IMR-90 (cell line): ENCODE measurements around the gene GPC6. TPM values are rescaled to one million over a fixed set of nuclear protein-coding genes. Genes with fewer than 3 reads are reported as not detected.

Source experiments
- ATAC-seq: fragments of 200-7000 bp; cut with Tn5 transposase; 2 replicates; pipeline ENCODE4 v1.9.1; 2020; ENCODE audit warnings: low read depth, mild to moderate bottlenecking, moderate library complexity
- BruUV-seq: library from RNA; stranded (reverse); fragments of 400-500 nt; replicated peaks from 2 replicates; lab custom pipeline; 2021; lab: Mats Ljungman, UMichigan
- CTCF ChIA-PET: fragments of 300-600 bp; formaldehyde crosslinking; extraction: SDS; loops from one replicate; lab custom pipeline; 2021; ENCODE audit warnings: antibody characterized with exemption; lab: Yijun Ruan, JAX
- POLR2A ChIA-PET: fragments of 300-600 bp; sonication (Branson Sonifier 250); formaldehyde crosslinking; loops from one replicate; lab custom pipeline; 2022; ENCODE audit warnings: antibody characterized with exemption; ENCODE audit not compliant: unreplicated experiment; lab: Charles Lee
- DNase-seq: peaks from one replicate; pipeline ENCODE4 v3.0.0; 2013
- H2AFZ ChIP-seq: replicated peaks from 2 replicates; pipeline ENCODE3; 2013; ENCODE audit warnings: low read length, mild to moderate bottlenecking; ENCODE audit not compliant: poor library complexity
- H2AK5ac ChIP-seq: 2 replicates; pipeline ENCODE4 v1.6.1; 2013; ENCODE audit warnings: low read depth, low read length, inconsistent platforms
- H2AK9ac ChIP-seq: replicated peaks from 2 replicates; pipeline ENCODE3; 2013; ENCODE audit warnings: mild to moderate bottlenecking, low read depth, low read length, moderate library complexity; ENCODE audit not compliant: poor library complexity
- H2BK120ac ChIP-seq: 2 replicates; pipeline ENCODE4 v1.6.1; 2013; ENCODE audit warnings: low read depth, low read length, inconsistent platforms
- H2BK15ac ChIP-seq: 3 replicates; pipeline ENCODE4 v1.6.1; 2013; ENCODE audit warnings: low read depth, low read length, inconsistent platforms
- H2BK20ac ChIP-seq: 2 replicates; pipeline ENCODE4 v1.6.1; 2013; ENCODE audit warnings: low read depth, mild to moderate bottlenecking, inconsistent platforms, low read length, moderate library complexity
- H2BK5ac ChIP-seq: 2 replicates; pipeline ENCODE4 v1.6.1; 2013; ENCODE audit warnings: mild to moderate bottlenecking, low read depth, low read length, inconsistent platforms; ENCODE audit not compliant: poor library complexity, severe bottlenecking
- H3K14ac ChIP-seq: replicated peaks from 2 replicates; pipeline ENCODE4 v1.6.1; 2013; ENCODE audit warnings: low read depth, low read length, inconsistent platforms
- H3K18ac ChIP-seq: 2 replicates; pipeline ENCODE4 v1.6.1; 2013; ENCODE audit warnings: low read depth, low read length, control low read depth
- H3K23ac ChIP-seq: 2 replicates; pipeline ENCODE4 v1.6.1; 2013; ENCODE audit warnings: low read depth, low read length, inconsistent platforms
- H3K27ac ChIP-seq: 2 replicates; pipeline ENCODE4 v1.5.1; 2013; ENCODE audit warnings: mild to moderate bottlenecking, control low read depth, low read length; ENCODE audit not compliant: insufficient read depth
- H3K27me3 ChIP-seq: 2 replicates; pipeline ENCODE4 v1.6.1; 2013; ENCODE audit warnings: low read length; ENCODE audit not compliant: control insufficient read depth, insufficient read depth
- H3K36me3 ChIP-seq: 2 replicates; pipeline ENCODE4 v1.6.1; 2013; ENCODE audit warnings: low read length, mixed read lengths; ENCODE audit not compliant: control insufficient read depth, insufficient read depth
- H3K4ac ChIP-seq: 2 replicates; pipeline ENCODE4 v1.6.1; 2013; ENCODE audit warnings: low read depth, low read length, inconsistent platforms
- H3K4me1 ChIP-seq: 2 replicates; pipeline ENCODE4 v1.6.1; 2013; ENCODE audit warnings: low read length, mixed read lengths; ENCODE audit not compliant: control insufficient read depth, insufficient read depth
- H3K4me2 ChIP-seq: 2 replicates; pipeline ENCODE4 v1.6.1; 2013; ENCODE audit warnings: low read depth, mild to moderate bottlenecking, control low read depth, low read length, moderate library complexity
- H3K4me3 ChIP-seq: 2 replicates; pipeline ENCODE4 v1.5.1; 2013; ENCODE audit warnings: low read depth, mild to moderate bottlenecking, control low read depth, low read length, moderate library complexity; ENCODE audit not compliant: insufficient read depth
- H3K56ac ChIP-seq: 2 replicates; pipeline ENCODE4 v1.6.1; 2013; ENCODE audit warnings: low read length, inconsistent platforms; ENCODE audit not compliant: insufficient read depth; ENCODE audit errors: extremely low read depth
- H3K79me1 ChIP-seq, 2 experiments: 2 replicates each; pipeline ENCODE4 v1.6.1; 2013; ENCODE audit warnings: low read length in 2 of 2, inconsistent platforms in 1 of 2, low read depth in 1 of 2
- H3K9ac ChIP-seq: 2 replicates; pipeline ENCODE4 v1.6.1; 2013; ENCODE audit warnings: low read depth, low read length, control low read depth
- H3K9me1 ChIP-seq: 2 replicates; pipeline ENCODE4 v1.6.1; 2013; ENCODE audit warnings: low read length, inconsistent platforms; ENCODE audit not compliant: insufficient read depth
- H3K9me3 ChIP-seq: 2 replicates; pipeline ENCODE4 v1.6.1; 2013; ENCODE audit warnings: low read length; ENCODE audit not compliant: control insufficient read depth, insufficient read depth
- H4K20me1 ChIP-seq: 2 replicates; pipeline ENCODE4 v1.6.1; 2013; ENCODE audit warnings: low read length, inconsistent platforms; ENCODE audit not compliant: insufficient read depth
- H4K5ac ChIP-seq: 2 replicates; pipeline ENCODE4 v1.6.1; 2013; ENCODE audit warnings: mild to moderate bottlenecking, low read depth, low read length, control low read depth
- H4K8ac ChIP-seq, 2 experiments: 2 replicates each; pipeline ENCODE4 v1.6.1; 2013; ENCODE audit warnings: low read depth in 2 of 2, low read length in 2 of 2, control low read depth in 1 of 2, inconsistent platforms in 1 of 2
- H4K91ac ChIP-seq: 2 replicates; pipeline ENCODE4 v1.6.1; 2013; ENCODE audit warnings: low read depth, low read length, inconsistent platforms; ENCODE audit not compliant: insufficient read depth
- BHLHE40 ChIP-seq: fragments of 150-350 bp; IDR thresholded peaks from 2 replicates; pipeline ENCODE4 v1.6.1; 2016; ENCODE audit warnings: mild to moderate bottlenecking, low read depth, low read length
- CEBPB ChIP-seq: IDR thresholded peaks from 2 replicates; pipeline ENCODE4 v1.6.1; 2012; ENCODE audit warnings: low read depth, low read length, improper control_type of control experiment
- CHD1 ChIP-seq: IDR thresholded peaks from 2 replicates; pipeline ENCODE4 v1.6.1; 2012; ENCODE audit warnings: low read depth, low read length, improper control_type of control experiment
- CTCF ChIP-seq: conservative IDR thresholded peaks from 2 replicates; pipeline ENCODE4 v1.5.1; 2012; ENCODE audit warnings: mild to moderate bottlenecking, low read depth, low read length, improper control_type of control experiment
- ELK1 ChIP-seq: fragments of 150-350 bp; IDR thresholded peaks from 2 replicates; pipeline ENCODE4 v1.6.1; 2016; ENCODE audit warnings: low read depth, mild to moderate bottlenecking, low read length, moderate library complexity, borderline replicate concordance
- FOS ChIP-seq: fragments of 150-350 bp; IDR thresholded peaks from 2 replicates; pipeline ENCODE4 v1.6.1; 2016; ENCODE audit warnings: low read depth, low read length
- MAFK ChIP-seq: IDR thresholded peaks from 2 replicates; pipeline ENCODE4 v1.6.1; 2012; ENCODE audit warnings: low read depth, low read length, improper control_type of control experiment
- MAZ ChIP-seq: IDR thresholded peaks from 2 replicates; pipeline ENCODE4 v1.6.1; 2012; ENCODE audit warnings: low read depth, mild to moderate bottlenecking, low read length, improper control_type of control experiment, moderate library complexity, borderline replicate concordance
- MXI1 ChIP-seq: IDR thresholded peaks from 2 replicates; pipeline ENCODE4 v1.6.1; 2012; ENCODE audit warnings: low read depth, mild to moderate bottlenecking, low read length, moderate library complexity, borderline replicate concordance
- NFE2L2 ChIP-seq: fragments of 150-350 bp; IDR thresholded peaks from 2 replicates; pipeline ENCODE4 v1.6.1; 2016; ENCODE audit warnings: low read depth, mild to moderate bottlenecking, low read length
- POLR2A ChIP-seq: IDR thresholded peaks from 2 replicates; pipeline ENCODE4 v1.6.1; 2012; ENCODE audit warnings: mild to moderate bottlenecking, low read depth, low read length
- RAD21 ChIP-seq: IDR thresholded peaks from 2 replicates; pipeline ENCODE4 v1.6.1; 2012; ENCODE audit warnings: low read length, improper control_type of control experiment
- RCOR1 ChIP-seq: IDR thresholded peaks from 2 replicates; pipeline ENCODE4 v1.6.1; 2012; ENCODE audit warnings: mild to moderate bottlenecking, low read length, improper control_type of control experiment; ENCODE audit not compliant: insufficient replicate concordance
- RFX5 ChIP-seq: IDR thresholded peaks from 2 replicates; pipeline ENCODE4 v1.8.0; 2012; ENCODE audit warnings: low read depth, mild to moderate bottlenecking, low read length, moderate library complexity
- SMC3 ChIP-seq: fragments of 150-350 bp; IDR thresholded peaks from 2 replicates; pipeline ENCODE4 v1.6.1; 2016; ENCODE audit warnings: low read depth, mild to moderate bottlenecking, antibody characterized with exemption, low read length, moderate library complexity
- USF2 ChIP-seq: fragments of 150-350 bp; IDR thresholded peaks from 2 replicates; pipeline ENCODE4 v1.6.1; 2017; ENCODE audit warnings: mild to moderate bottlenecking, antibody characterized with exemption, low read length, low read depth
- WGBS, 2 experiments: methylation state at CpG; one replicate each; pipeline versions ENCODE4 v1.1.5 to v1.1.7; 2013; ENCODE audit warnings: missing lambda C conversion rate in 2 of 2; ENCODE audit not compliant: insufficient read length in 1 of 2; ENCODE audit errors: extremely low coverage in 2 of 2; 5-methylcytosine and 5-hydroxymethylcytosine counted together
- dilution Hi-C: fragments of 300-500 bp; cut with HindIII; formaldehyde crosslinking; loops from one replicate; pipeline ENCODE4 v1.14.3; 2018; ENCODE audit warnings: low sequenced_read_pairs; ENCODE audit not compliant: unreplicated experiment
- in situ Hi-C: fragments of 300-500 bp; cut with MboI; formaldehyde crosslinking; loops from 3 replicates; pipeline ENCODE4 v1.14.3; 2019; ENCODE audit warnings: low sequenced_read_pairs, inconsistent platforms, mixed read lengths
- intact Hi-C: fragments of 100-400 bp; cut with micrococcal nuclease; formaldehyde crosslinking; loops from 2 replicates; pipeline ENCODE4 v1.10.0; 2022
- polyA plus RNA-seq, 3 experiments: library from polyadenylated mRNA; depleted of rRNA; stranded (reverse); fragments of >200 nt; gene quantifications; 2 replicates each; pipeline ENCODE4 v1.2.3, GENCODE V29; 2012; ENCODE audit warnings: low replicate concordance in 1 of 3
- total RNA-seq: library from RNA; depleted of rRNA; stranded (reverse); fragments of >200 nt; gene quantifications from 2 replicates; pipeline ENCODE4 v1.2.3, GENCODE V29; 2012

Gene GPC6
- total and polyA plus RNA-seq, 2 of the 4 experiments (the other 2 are of a cell fraction) = 14.9 to 39.4 TPM

- no peak for TF ChIP-seq FOS
- no peak for TF ChIP-seq POLR2A
- TF ChIP-seq USF2 = no peak
- TF ChIP-seq BHLHE40 = no peak
- TF ChIP-seq RAD21 = no peak
- TF ChIP-seq CEBPB = no peak
- TF ChIP-seq NFE2L2 = no peak
- TF ChIP-seq ELK1 = no peak
- no peak for TF ChIP-seq RCOR1
- TF ChIP-seq SMC3 = no peak
- TF ChIP-seq CHD1 = no peak
- no peak for TF ChIP-seq RFX5
- TF ChIP-seq MAZ = no peak
- no peak for TF ChIP-seq MXI1
- TF ChIP-seq MAFK = no peak
- no peak for TF ChIP-seq CTCF
- no peaks in the 10 kb centered on the region for H3K9me3 ChIP-seq
- ChIA-PET POLR2A (no interaction called here), CTCF (interaction anchor here (1.1 kb wide), 1 partner anchor 33 kb away, joined by 3 read pairs; no protein-coding TSS in a partner anchor)
- H3K36me3 ChIP-seq = no peaks in the 10 kb centered on the region
- no peak overlapping the region for H3K4me2 ChIP-seq
- H4K20me1 ChIP-seq = no peaks in the 10 kb centered on the region
- no peaks in the 10 kb centered on the region for H3K9me1 ChIP-seq
- H3K4ac ChIP-seq = no peak overlapping the region
- H3K56ac ChIP-seq = no peak overlapping the region
- BruUV-seq = no TSS peak
- H3K18ac ChIP-seq = no peak overlapping the region
- H4K5ac ChIP-seq = no peak overlapping the region
- dilution Hi-C loops (no loop called here), intact Hi-C loops (loop anchor here (5.0 kb wide), 1 partner anchor 896 kb away; the partner anchor contains the start of gene GPC6), in situ Hi-C loops (no loop called here)
- ATAC-seq (no peak), DNase-seq (no peak)
- H2BK120ac ChIP-seq = no peak overlapping the region
- no peak overlapping the region for H3K9ac ChIP-seq
- no peak overlapping the region for H2BK15ac ChIP-seq
- H2BK5ac ChIP-seq = no peak overlapping the region
- no peaks in the 10 kb centered on the region for H3K4me1 ChIP-seq
- H4K8ac ChIP-seq = no peak overlapping the region
- H3K14ac ChIP-seq = no peak overlapping the region
- H2AK5ac ChIP-seq = no peak overlapping the region
- no peak overlapping the region for H3K4me3 ChIP-seq
- no peaks in the 10 kb centered on the region for H3K27me3 ChIP-seq
- no peak overlapping the region for H2AFZ ChIP-seq
- WGBS, 2 experiments = no CpG with 5 or more reads among the region's 1 CpG
- H2BK20ac ChIP-seq = no peak overlapping the region
- no peaks in the 10 kb centered on the region for H3K79me1 ChIP-seq
- H3K27ac ChIP-seq = no peak overlapping the region
- H2AK9ac ChIP-seq = no peak overlapping the region
- no peak overlapping the region for H4K91ac ChIP-seq
- H3K23ac ChIP-seq = no peak overlapping the region
Measured at GRCh38 chr13:94123557-94123956, 897.0 kb downstream of the GPC6 start.
